GM20000 (cell line): ENCODE results near the gene KRTAP4-2.
"Not testable (repeated sequence)": the region's sequence is repeated elsewhere in the genome, so short reads cannot be mapped to it uniquely, and the experiment has no call there.

Source experiments
- DNase-seq: peaks from one replicate; pipeline ENCODE4 v3.0.0; 2012; ENCODE audit warnings: low spot score
- CTCF ChIP-seq: IDR thresholded peaks from 2 replicates; pipeline ENCODE4 v1.5.1; 2012; ENCODE audit warnings: mild to moderate bottlenecking, control low read depth; ENCODE audit errors: extremely low read depth, missing control alignments

The KRTAP4-2 gene

GRCh38 chr17:41160648-41161047 lies 17.4 kb downstream of the KRTAP4-2 start, which contains the start of gene KRTAP4-4:
TSS of gene KRTAP4-4 (minus strand) at chr17:41160748. CDS start at chr17:41160691, 57 bp downstream.
- TF ChIP-seq CTCF, result no peak
- no peak for DNase-seq

- not testable (repeated sequence) for DNase-seq
Observed at GRCh38 chr17:41160190-41160589, 17.8 kb downstream of the KRTAP4-2 start.

GRCh38 chr17:41153856-41154255 lies 24.2 kb downstream of the KRTAP4-2 start:
- no peak for TF ChIP-seq CTCF
- no peak for DNase-seq

- DNase-seq, result no peak
- TF ChIP-seq CTCF, result no peak
Observed at GRCh38 chr17:41151525-41151924, 26.5 kb downstream of the KRTAP4-2 start.

GRCh38 chr17:41150026-41150425 lies 28.0 kb downstream of the KRTAP4-2 start:
- no peak for TF ChIP-seq CTCF
- no peak for DNase-seq

- DNase-seq, result no peak
- no peak for TF ChIP-seq CTCF
Observed at GRCh38 chr17:41149652-41149985, 28.4 kb downstream of the KRTAP4-2 start, which contains the start of gene KRTAP4-5. TSS of gene KRTAP4-5 (minus strand) at chr17:41149825. CDS start at chr17:41149767, 58 bp downstream.

GRCh38 chr17:41148971-41149651 lies 28.9 kb downstream of the KRTAP4-2 start:
- DNase-seq, result not testable (repeated sequence)

GRCh38 chr17:41147531-41148204 lies 30.4 kb downstream of the KRTAP4-2 start:
- TF ChIP-seq CTCF, result no peak
- no peak for DNase-seq
